Ramos (cell line): ENCODE data around the gene LYST.
"Not testable (repeated sequence)": the region's sequence is repeated elsewhere in the genome, so short reads cannot be mapped to it uniquely, and the experiment has no call there.

Experiments
- in situ Hi-C: fragments of 300-500 bp; cut with MboI; formaldehyde crosslinking; loops from one replicate; pipeline ENCODE4 v1.14.3; 2022; ENCODE audit warnings: low sequenced_read_pairs; ENCODE audit not compliant: unreplicated experiment

Gene LYST

GRCh38 chr1:235679005-235679404, 187.7 kb downstream of the LYST start:
- in situ Hi-C loops = no loop called here

GRCh38 chr1:235675152-235675890, 191.4 kb downstream of the LYST start:
- in situ Hi-C loops = no loop called here

- in situ Hi-C loops = no loop called here
Observed at GRCh38 chr1:235673981-235674380, 192.7 kb downstream of the LYST start.

GRCh38 chr1:235671992-235672391, 194.7 kb downstream of the LYST start:
- in situ Hi-C loops = no loop called here

- in situ Hi-C loops = no loop called here
Observed at GRCh38 chr1:235670157-235670776, 196.4 kb downstream of the LYST start.

GRCh38 chr1:235669277-235669676, 197.4 kb downstream of the LYST start:
- in situ Hi-C loops = no loop called here

- in situ Hi-C loops = no loop called here
Observed at GRCh38 chr1:235663628-235664027, 203.1 kb downstream of the LYST start.

- in situ Hi-C loops = no loop called here
Observed at GRCh38 chr1:235661568-235661967, 205.1 kb downstream of the LYST start.

- in situ Hi-C loops = no loop called here
Observed at GRCh38 chr1:235659186-235659771, 207.4 kb downstream of the LYST start.

GRCh38 chr1:235657747-235658526, 208.8 kb downstream of the LYST start:
- in situ Hi-C loops = no loop called here

GRCh38 chr1:235657269-235657668, 209.4 kb downstream of the LYST start:
- in situ Hi-C loops = no loop called here

GRCh38 chr1:235652364-235652763, 214.3 kb downstream of the LYST start:
- in situ Hi-C loops = no loop called here

GRCh38 chr1:235651170-235651806, 215.4 kb downstream of the LYST start:
- in situ Hi-C loops = no loop called here

- in situ Hi-C loops = no loop called here
Observed at GRCh38 chr1:235650341-235651169, 216.2 kb downstream of the LYST start.

GRCh38 chr1:235649368-235650163, 217.1 kb downstream of the LYST start, which contains the start of gene GNG4:
GNG4 (minus strand) TSS chr1:235649784; CDS start chr1:235583838, 65,946 bp downstream.
- in situ Hi-C loops = no loop called here

GRCh38 chr1:235648954-235649367, 217.7 kb downstream of the LYST start:
- in situ Hi-C loops = no loop called here

GRCh38 chr1:235648407-235648907, 218.2 kb downstream of the LYST start:
- in situ Hi-C loops = no loop called here

- in situ Hi-C loops = not testable (repeated sequence)
Observed at GRCh38 chr1:235647537-235647936, 219.2 kb downstream of the LYST start.
